HUES48 (cell line): ENCODE results near the gene TRMT1L.

Source experiments
- H3K27ac ChIP-seq: one replicate; pipeline ENCODE4 v1.7.0; 2013; ENCODE audit warnings: low read depth, low read length, inconsistent platforms
- H3K27me3 ChIP-seq: 2 replicates; pipeline ENCODE4 v1.6.1; 2013; ENCODE audit warnings: mild to moderate bottlenecking, low read length; ENCODE audit not compliant: control insufficient read depth, insufficient read depth
- H3K36me3 ChIP-seq: 2 replicates; pipeline ENCODE4 v1.6.1; 2013; ENCODE audit warnings: low read length; ENCODE audit not compliant: control insufficient read depth, insufficient read depth
- H3K4me1 ChIP-seq: 2 replicates; pipeline ENCODE4 v1.6.1; 2013; ENCODE audit warnings: mild to moderate bottlenecking, low read length; ENCODE audit not compliant: control insufficient read depth, insufficient read depth
- H3K4me3 ChIP-seq: 2 replicates; pipeline ENCODE4 v1.5.1; 2013; ENCODE audit warnings: mild to moderate bottlenecking, low read depth, low read length
- H3K9ac ChIP-seq: 2 replicates; pipeline ENCODE4 v1.6.1; 2013; ENCODE audit warnings: mild to moderate bottlenecking, low read depth, low read length, moderate library complexity
- H3K9me3 ChIP-seq: 2 replicates; pipeline ENCODE4 v1.6.1; 2013; ENCODE audit warnings: low read length; ENCODE audit not compliant: control insufficient read depth, insufficient read depth

The TRMT1L gene

GRCh38 chr1:185080422-185080821, 76.3 kb downstream of the TRMT1L start:
- Histone ChIP-seq H3K4me3 (no peak overlapping the region), H3K27ac (no peak overlapping the region), H3K9me3 (no peaks in the 10 kb centered on the region), H3K36me3 (no peaks in the 10 kb centered on the region), H3K27me3 (no peaks in the 10 kb centered on the region), H3K4me1 (peaks cover 15% of the 10 kb centered on the region), H3K9ac (no peak overlapping the region)

GRCh38 chr1:185077374-185077773, 79.4 kb downstream of the TRMT1L start:
- no peaks in the 10 kb centered on the region for H3K36me3 ChIP-seq
- H3K4me1 ChIP-seq = peaks cover 38% of the 10 kb centered on the region
- no peak overlapping the region for H3K4me3 ChIP-seq
- H3K9ac ChIP-seq = no peak overlapping the region
- H3K27ac ChIP-seq = no peak overlapping the region
- no peaks in the 10 kb centered on the region for H3K27me3 ChIP-seq
- no peaks in the 10 kb centered on the region for H3K9me3 ChIP-seq

GRCh38 chr1:185075476-185075875, 81.3 kb downstream of the TRMT1L start:
- Histone ChIP-seq H3K9ac (no peak overlapping the region), H3K4me1 (peaks cover 46% of the 10 kb centered on the region), H3K4me3 (peak overlapping the region; percentile 23; the same call in 1 of the 2 replicates), H3K36me3 (no peaks in the 10 kb centered on the region), H3K27me3 (no peaks in the 10 kb centered on the region), H3K27ac (peak overlapping the region; percentile 92), H3K9me3 (no peaks in the 10 kb centered on the region)

GRCh38 chr1:185074307-185074706, 82.4 kb downstream of the TRMT1L start:
- peaks cover 56% of the 10 kb centered on the region for H3K4me1 ChIP-seq
- H3K27ac ChIP-seq = peak overlapping the region; percentile 92
- H3K4me3 ChIP-seq = peak overlapping the region; percentile 41; the same call in 1 of the 2 replicates
- H3K36me3 ChIP-seq = no peaks in the 10 kb centered on the region
- H3K27me3 ChIP-seq = no peaks in the 10 kb centered on the region
- H3K9ac ChIP-seq = peak overlapping the region; percentile 43; the same call in 1 of the 2 replicates
- no peaks in the 10 kb centered on the region for H3K9me3 ChIP-seq

- Histone ChIP-seq H3K4me1 (peaks cover 57% of the 10 kb centered on the region), H3K27me3 (no peaks in the 10 kb centered on the region)
Observed at GRCh38 chr1:185073725-185074124, 83.0 kb downstream of the TRMT1L start.

GRCh38 chr1:185070051-185070450, 86.7 kb downstream of the TRMT1L start:
- H3K36me3 ChIP-seq = no peaks in the 10 kb centered on the region
- peaks cover 47% of the 10 kb centered on the region for H3K4me1 ChIP-seq
- H3K9ac ChIP-seq = no peak overlapping the region
- H3K27me3 ChIP-seq = no peaks in the 10 kb centered on the region
- H3K9me3 ChIP-seq = no peaks in the 10 kb centered on the region
- peak overlapping the region; percentile 6 for H3K27ac ChIP-seq
- H3K4me3 ChIP-seq = no peak overlapping the region

More at GRCh38 chr1:185073725-185074124, 83.0 kb downstream of the TRMT1L start:
- Histone ChIP-seq H3K4me3 (0 out of 2 replicates have a peak overlapping the region, but pooled peaks have one; percentile 41), H3K36me3 (no peaks in the 10 kb centered on the region), H3K9ac (no peak overlapping the region), H3K9me3 (no peaks in the 10 kb centered on the region), H3K27ac (peak overlapping the region; percentile 92)

- no peak overlapping the region for H3K27ac ChIP-seq
- H3K9me3 ChIP-seq = no peaks in the 10 kb centered on the region
- no peaks in the 10 kb centered on the region for H3K36me3 ChIP-seq
- peaks cover 40% of the 10 kb centered on the region for H3K4me1 ChIP-seq
- H3K27me3 ChIP-seq = no peaks in the 10 kb centered on the region
- no peak overlapping the region for H3K4me3 ChIP-seq
- H3K9ac ChIP-seq = no peak overlapping the region
Observed at GRCh38 chr1:185069202-185069772, 87.5 kb downstream of the TRMT1L start.

GRCh38 chr1:185068341-185068740, 88.4 kb downstream of the TRMT1L start:
- Histone ChIP-seq H3K27ac (no peak overlapping the region), H3K27me3 (no peaks in the 10 kb centered on the region)

More at GRCh38 chr1:185068341-185068740, 88.4 kb downstream of the TRMT1L start:
- Histone ChIP-seq H3K36me3 (no peaks in the 10 kb centered on the region), H3K9ac (no peak overlapping the region), H3K9me3 (no peaks in the 10 kb centered on the region), H3K4me3 (no peak overlapping the region), H3K4me1 (peaks cover 30% of the 10 kb centered on the region)
